Measurements from ENCODE around the gene CCNE1.

CCNE1 gene

GRCh38 chr19:29811125-29812079 lies at the start of gene CCNE1:
TSS of gene CCNE1 (plus strand) at chr19:29811991. CDS start at chr19:29812556, 565 bp downstream.
- peak; percentile 90 for DNase-seq (ENCODE audit: low read depth)

- DNase-seq (ENCODE audit: low read depth) = no peak
These were observed 48.6 kb upstream of the CCNE1 start for GRCh38 chr19:29763196-29763595.

GRCh38 chr19:29764361-29764760 lies 47.4 kb upstream of the CCNE1 start:
- DNase-seq (ENCODE audit: low read depth) = no peak

GRCh38 chr19:29766100-29766499 lies 45.7 kb upstream of the CCNE1 start:
- DNase-seq (ENCODE audit: low read depth) = no peak

GRCh38 chr19:29767039-29767735 lies 44.6 kb upstream of the CCNE1 start:
- no peak for DNase-seq (ENCODE audit: low read depth)

GRCh38 chr19:29768166-29768565 lies 43.6 kb upstream of the CCNE1 start:
- DNase-seq (ENCODE audit: low read depth) = no peak

- DNase-seq (ENCODE audit: low read depth) = no peak
These were observed 41.8 kb upstream of the CCNE1 start for GRCh38 chr19:29769997-29770396.

GRCh38 chr19:29770648-29771047 lies 41.1 kb upstream of the CCNE1 start:
- no peak for DNase-seq (ENCODE audit: low read depth)

GRCh38 chr19:29771708-29772414 lies 39.9 kb upstream of the CCNE1 start:
- no peak for DNase-seq (ENCODE audit: low read depth)

- no peak for DNase-seq (ENCODE audit: low read depth)
These were observed 39.1 kb upstream of the CCNE1 start for GRCh38 chr19:29772696-29773095.

GRCh38 chr19:29773141-29773540 lies 38.6 kb upstream of the CCNE1 start:
- no peak for DNase-seq (ENCODE audit: low read depth)

- DNase-seq (ENCODE audit: low read depth) = no peak
These were observed 37.7 kb upstream of the CCNE1 start for GRCh38 chr19:29774126-29774525.

GRCh38 chr19:29777781-29778309 lies 33.9 kb upstream of the CCNE1 start:
- no peak for DNase-seq (ENCODE audit: low read depth)

GRCh38 chr19:29779921-29780320 lies 31.9 kb upstream of the CCNE1 start:
- DNase-seq (ENCODE audit: low read depth) = no peak

GRCh38 chr19:29781386-29782259 lies 30.2 kb upstream of the CCNE1 start:
- no peak for DNase-seq (ENCODE audit: low read depth)

- DNase-seq (ENCODE audit: low read depth) = no peak
These were observed 29.6 kb upstream of the CCNE1 start for GRCh38 chr19:29782260-29782580.

- DNase-seq (ENCODE audit: low read depth) = no peak
These were observed 28.1 kb upstream of the CCNE1 start for GRCh38 chr19:29783627-29784190.

GRCh38 chr19:29784598-29785223 lies 27.1 kb upstream of the CCNE1 start:
- DNase-seq (ENCODE audit: low read depth) = no peak

GRCh38 chr19:29785360-29785759 lies 26.4 kb upstream of the CCNE1 start:
- DNase-seq (ENCODE audit: low read depth) = no peak

GRCh38 chr19:29785955-29786589 lies 25.7 kb upstream of the CCNE1 start:
- no peak for DNase-seq (ENCODE audit: low read depth)

Measured in stimulated activated CD4-positive, alpha-beta T cell treated with anti-CD3 and anti-CD28 coated beads, Interleukin-2, amount 100 ng/mL, for 4 hours (primary cell).